RCC 7860 (cell line): ENCODE data around the gene LPCAT1.
"Not testable (repeated sequence)": the region's sequence is repeated elsewhere in the genome, so short reads cannot be mapped to it uniquely, and the experiment has no call there.

Experiments
- DNase-seq: peaks from one replicate; pipeline ENCODE4 v3.0.0-alpha.2; 2015; ENCODE audit warnings: low spot score
- FAIRE-seq: peaks from 2 replicates; lab custom pipeline; 2012; peaks lifted over from hg19 to GRCh38; lab: Jason Lieb, UNC

The LPCAT1 gene

GRCh38 chr5:1468629-1469527 lies 54.9 kb downstream of the LPCAT1 start:
- DNase-seq: no peak
- no peak for FAIRE-seq

- no peak for DNase-seq
These were observed 55.5 kb downstream of the LPCAT1 start for GRCh38 chr5:1468247-1468612.

GRCh38 chr5:1467341-1468246 lies 56.2 kb downstream of the LPCAT1 start:
- DNase-seq: no peak

More at GRCh38 chr5:1468247-1468612, 55.5 kb downstream of the LPCAT1 start:
- no peak for FAIRE-seq

GRCh38 chr5:1466631-1467265 lies 57.0 kb downstream of the LPCAT1 start:
- no peak for DNase-seq
- FAIRE-seq: no peak

More at GRCh38 chr5:1467341-1468246, 56.2 kb downstream of the LPCAT1 start:
- FAIRE-seq: no peak

GRCh38 chr5:1465966-1466471 lies 57.7 kb downstream of the LPCAT1 start:
- DNase-seq (no peak), FAIRE-seq (no peak)

GRCh38 chr5:1465117-1465516 lies 58.6 kb downstream of the LPCAT1 start:
- FAIRE-seq (no peak), DNase-seq (no peak)

- FAIRE-seq (no peak), DNase-seq (no peak)
These were observed 59.2 kb downstream of the LPCAT1 start for GRCh38 chr5:1464511-1464910.

GRCh38 chr5:1464096-1464446 lies 59.7 kb downstream of the LPCAT1 start:
- FAIRE-seq (no peak), DNase-seq (no peak)

- no peak for FAIRE-seq
- DNase-seq: no peak
These were observed 60.2 kb downstream of the LPCAT1 start for GRCh38 chr5:1463326-1464095.

- FAIRE-seq (no peak), DNase-seq (no peak)
These were observed 61.4 kb downstream of the LPCAT1 start for GRCh38 chr5:1462358-1462757.

GRCh38 chr5:1461396-1461795 lies 62.4 kb downstream of the LPCAT1 start:
- FAIRE-seq (no peak), DNase-seq (no peak)

- DNase-seq (no peak), FAIRE-seq (no peak)
These were observed 63.6 kb downstream of the LPCAT1 start for GRCh38 chr5:1460054-1460682.

- not testable (repeated sequence) for DNase-seq, FAIRE-seq
These were observed 64.3 kb downstream of the LPCAT1 start for GRCh38 chr5:1459435-1459834.

GRCh38 chr5:1456110-1456881 lies 67.5 kb downstream of the LPCAT1 start:
- not testable (repeated sequence) for DNase-seq, FAIRE-seq

- FAIRE-seq (no peak), DNase-seq (no peak)
These were observed 70.1 kb downstream of the LPCAT1 start for GRCh38 chr5:1453613-1454012.

GRCh38 chr5:1449081-1449630 lies 74.6 kb downstream of the LPCAT1 start:
- no peak for DNase-seq
- no peak for FAIRE-seq

- peak; percentile 40 for DNase-seq
These were observed 75.2 kb downstream of the LPCAT1 start for GRCh38 chr5:1448511-1449011.

GRCh38 chr5:1447671-1448361 lies 75.9 kb downstream of the LPCAT1 start:
- DNase-seq: no peak

More at GRCh38 chr5:1448511-1449011, 75.2 kb downstream of the LPCAT1 start:
- no peak for FAIRE-seq

More at GRCh38 chr5:1447671-1448361, 75.9 kb downstream of the LPCAT1 start:
- no peak for FAIRE-seq
